Gastroesophageal sphincter (tissue), 4 donors: Measurements from ENCODE around the gene RASAL3. TPM values are rescaled to one million over a fixed set of nuclear protein-coding genes. Genes with fewer than 3 reads are reported as not detected.

Experiments
- ATAC-seq: fragments of 150-250 bp; one replicate; pipeline ENCODE4 v1.9.1; 2016; ENCODE audit warnings: mild to moderate bottlenecking, moderate library complexity
- H3K27ac ChIP-seq, 4 donors: fragments of 200-600 bp; sonication (generic) in 3 of 4; 1 replicate in 3 of 4; 2 replicates in 1 of 4; pipeline ENCODE4 v1.5.1; 2016 to 2019
- H3K27me3 ChIP-seq: fragments of 200-600 bp; sonication (generic); one replicate; pipeline ENCODE4 v1.5.1; 2019
- H3K36me3 ChIP-seq, 2 donors: fragments of 200-600 bp; sonication (generic); one replicate each; pipeline ENCODE4 v1.5.1; 2019; ENCODE audit warnings: control low read depth in 1 of 2
- H3K4me1 ChIP-seq, 3 donors: fragments of 200-600 bp; sonication (generic); 1 replicate in 2 of 3; 2 replicates in 1 of 3; pipeline ENCODE4 v1.5.1; 2016 to 2019; ENCODE audit warnings: control low read depth in 2 of 3
- H3K4me3 ChIP-seq, 2 donors: fragments of 200-600 bp; sonication (generic); one replicate each; pipeline ENCODE4 v1.5.1; 2019; ENCODE audit warnings: mild to moderate bottlenecking in 1 of 2, moderate library complexity in 1 of 2
- H3K9me3 ChIP-seq, 3 donors: fragments of 200-600 bp; sonication (generic); one replicate each; pipeline ENCODE4 v1.5.1; 2017 to 2019; ENCODE audit warnings: control low read depth in 2 of 3
- CTCF ChIP-seq, 4 experiments: fragments of 200-600 bp in 2 of 4; fragments of 450-650 bp in 2 of 4; sonication (generic) in 1 of 4; IDR thresholded peaks; one replicate each; pipeline ENCODE4 v1.5.1; 2017 to 2019; ENCODE audit warnings: antibody characterized with exemption in 4 of 4, mild to moderate bottlenecking in 2 of 4, moderate library complexity in 2 of 4
- EP300 ChIP-seq: sonication (generic); formaldehyde crosslinking; IDR thresholded peaks from one replicate; pipeline ENCODE4 v1.6.1; 2017; ENCODE audit warnings: antibody characterized with exemption, mild to moderate bottlenecking
- POLR2A ChIP-seq, 2 donors: fragments of 450-650 bp; IDR thresholded peaks; one replicate each; pipeline ENCODE4 v1.6.1; 2017; ENCODE audit warnings: antibody characterized with exemption in 2 of 2, mild to moderate bottlenecking in 2 of 2, moderate library complexity in 1 of 2
- POLR2AphosphoS5 ChIP-seq: sonication (generic); formaldehyde crosslinking; IDR thresholded peaks from one replicate; pipeline ENCODE4 v1.6.1; 2017; ENCODE audit warnings: antibody characterized with exemption
- WGBS, 2 donors: methylation state at CpG; one replicate each; pipeline ENCODE4 v1.1.5; 2018; ENCODE audit warnings: low coverage in 1 of 2; 5-methylcytosine and 5-hydroxymethylcytosine counted together
- total RNA-seq, 4 donors: library from RNA; depleted of rRNA; stranded (reverse); fragments of >200 nt; gene quantifications; one replicate each; pipeline ENCODE4 v1.1.0, GENCODE V29; 2016

RASAL3 gene
- total RNA-seq, 4 donors from 2014 or later = 1.3 to 3.1 (median 2.1) TPM

GRCh38 chr19:15445227-15445605 is 19.1 kb downstream of the RASAL3 start:
- WGBS, 2 donors = no CpG with 5 or more reads among the region's 9 CpGs

GRCh38 chr19:15444505-15445226 is 19.7 kb downstream of the RASAL3 start:
- Histone ChIP-seq H3K36me3 (peaks cover 0 to 48% of the 10 kb centered on the region in 2 donors), H3K27ac (no peak overlapping the region), H3K4me3 (no peak overlapping the region), H3K9me3 (no peaks in the 10 kb centered on the region), H3K27me3 (no peaks in the 10 kb centered on the region), H3K4me1 (peaks cover 0 to 36% (median 3%) of the 10 kb centered on the region in 3 donors)
- 90% methylated on average over 4 of the region's 15 CpGs; no CpG with 5 or more reads in 1 of the 2 donors for WGBS, 2 donors
- TF ChIP-seq EP300 (no peak), POLR2AphosphoS5 (no peak), CTCF (IDR thresholded peaks at IDR 0.05) (no peak), POLR2A (IDR thresholded peaks at IDR 0.05) (no peak)
- ATAC-seq = no peak

More at GRCh38 chr19:15445227-15445605, 19.1 kb downstream of the RASAL3 start:
- no peak for ATAC-seq
- TF ChIP-seq CTCF (IDR thresholded peaks at IDR 0.05) (no peak), POLR2AphosphoS5 (no peak)
- Histone ChIP-seq H3K9me3 (no peaks in the 10 kb centered on the region), H3K4me3 (no peak overlapping the region), H3K27me3 (no peaks in the 10 kb centered on the region), H3K4me1 (peaks cover 0 to 36% (median 3%) of the 10 kb centered on the region in 3 donors), H3K36me3 (peaks cover 0 to 43% of the 10 kb centered on the region in 2 donors), H3K27ac (peak overlapping the region in 1 of 4 donors; percentile 2)

- peaks cover 0 to 56% of the 10 kb centered on the region in 2 donors for H3K36me3 ChIP-seq
- TF ChIP-seq EP300 (no peak), POLR2A (IDR thresholded peaks at IDR 0.05) (no peak), POLR2AphosphoS5 (no peak), CTCF (IDR thresholded peaks at IDR 0.05) (no peak)
- H3K9me3 ChIP-seq = no peaks in the 10 kb centered on the region
- H3K4me1 ChIP-seq = peaks cover 0 to 34% (median 3%) of the 10 kb centered on the region in 3 donors
- H3K27ac ChIP-seq = no peak overlapping the region
- 57 to 71% methylated on average over 1 to 3 of the region's 10 CpGs for WGBS, 2 donors
- ATAC-seq = no peak
- no peaks in the 10 kb centered on the region for H3K27me3 ChIP-seq
- H3K4me3 ChIP-seq = no peak overlapping the region
These were observed 20.5 kb downstream of the RASAL3 start for GRCh38 chr19:15443838-15444237.

- TF ChIP-seq POLR2A (IDR thresholded peaks at IDR 0.05) (no peak), CTCF (IDR thresholded peaks at IDR 0.05) (no peak), POLR2AphosphoS5 (no peak), EP300 (no peak)
- H3K36me3 ChIP-seq = peaks cover 0 to 61% of the 10 kb centered on the region in 2 donors
- ATAC-seq = no peak
- H3K27me3 ChIP-seq = no peaks in the 10 kb centered on the region
- WGBS, 2 donors = 95 to 100% methylated on average over 1 to 3 of the region's 3 CpGs
- no peak overlapping the region for H3K4me3 ChIP-seq
- peaks cover 0 to 34% (median under 1%) of the 10 kb centered on the region in 3 donors for H3K4me1 ChIP-seq
- no peaks in the 10 kb centered on the region for H3K9me3 ChIP-seq
- no peak overlapping the region for H3K27ac ChIP-seq
These were observed 21.0 kb downstream of the RASAL3 start for GRCh38 chr19:15443325-15443724.
